T-helper 9 cell (primary cell): ENCODE data around the gene IL17REL.

Source experiments
- DNase-seq: peaks from one replicate; pipeline ENCODE4 v3.0.0-alpha.2; 2020

Gene IL17REL

DNA sequence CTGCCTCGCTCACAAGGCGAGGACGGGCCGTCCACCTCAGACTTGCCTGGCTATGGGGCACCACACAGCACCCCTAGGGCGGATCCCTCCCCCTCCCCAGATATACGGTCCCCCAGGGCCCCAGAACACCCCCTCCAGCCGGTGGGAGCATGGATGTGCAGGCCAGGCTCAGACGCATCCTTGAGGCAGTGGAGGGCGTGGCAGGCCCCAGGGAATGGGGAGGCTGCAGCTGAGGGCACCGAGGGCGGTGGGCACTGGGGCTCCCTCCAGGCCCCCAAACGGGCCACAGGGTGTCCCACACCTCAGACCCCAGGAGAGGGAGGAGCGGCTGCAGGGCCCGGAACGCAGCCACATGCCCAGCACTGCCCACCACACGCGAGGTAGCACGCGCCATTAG lies 33.5 kb upstream of the IL17REL start:
- DNase-seq, result no peak

DNA sequence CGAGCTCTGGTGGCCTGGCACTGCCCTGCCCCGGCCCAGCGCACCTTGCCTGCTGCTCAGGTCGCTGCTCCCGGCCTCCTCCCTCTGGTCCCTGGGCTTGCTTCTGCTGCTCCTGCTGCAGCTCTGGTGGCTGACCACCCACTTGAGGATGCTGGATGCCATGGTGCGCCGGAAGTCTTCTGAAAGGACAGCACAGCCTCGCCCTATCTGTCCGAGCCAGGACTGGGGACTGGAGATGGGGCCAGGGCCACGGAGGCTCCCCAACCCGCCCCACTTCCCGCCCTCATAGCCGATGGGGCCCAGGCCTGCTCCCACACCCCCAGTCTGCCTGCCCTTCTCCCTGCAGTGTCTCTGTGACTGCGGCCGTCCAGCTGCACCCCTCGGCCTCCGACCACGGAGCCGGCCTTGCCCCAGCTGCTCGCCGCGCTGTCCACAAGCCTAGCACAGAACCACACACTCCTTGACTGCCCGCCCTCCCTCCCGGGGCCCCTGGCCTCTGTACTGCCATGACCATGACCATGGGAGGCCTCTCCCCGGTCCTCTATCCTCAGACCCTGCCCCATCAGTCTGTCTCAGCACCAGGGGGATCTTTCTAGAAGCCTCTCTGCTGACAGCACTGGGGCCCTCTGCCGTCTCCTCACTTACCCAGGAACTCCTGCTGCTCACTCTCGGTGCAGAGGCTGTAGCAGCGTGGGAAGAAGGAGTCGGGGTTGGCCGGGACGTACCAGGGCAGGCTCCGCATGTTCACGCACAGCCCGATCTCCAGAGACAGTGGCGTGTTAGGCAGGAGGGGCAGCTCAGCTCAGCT lies 32.9 kb upstream of the IL17REL start:
- DNase-seq, result no peak

DNA sequence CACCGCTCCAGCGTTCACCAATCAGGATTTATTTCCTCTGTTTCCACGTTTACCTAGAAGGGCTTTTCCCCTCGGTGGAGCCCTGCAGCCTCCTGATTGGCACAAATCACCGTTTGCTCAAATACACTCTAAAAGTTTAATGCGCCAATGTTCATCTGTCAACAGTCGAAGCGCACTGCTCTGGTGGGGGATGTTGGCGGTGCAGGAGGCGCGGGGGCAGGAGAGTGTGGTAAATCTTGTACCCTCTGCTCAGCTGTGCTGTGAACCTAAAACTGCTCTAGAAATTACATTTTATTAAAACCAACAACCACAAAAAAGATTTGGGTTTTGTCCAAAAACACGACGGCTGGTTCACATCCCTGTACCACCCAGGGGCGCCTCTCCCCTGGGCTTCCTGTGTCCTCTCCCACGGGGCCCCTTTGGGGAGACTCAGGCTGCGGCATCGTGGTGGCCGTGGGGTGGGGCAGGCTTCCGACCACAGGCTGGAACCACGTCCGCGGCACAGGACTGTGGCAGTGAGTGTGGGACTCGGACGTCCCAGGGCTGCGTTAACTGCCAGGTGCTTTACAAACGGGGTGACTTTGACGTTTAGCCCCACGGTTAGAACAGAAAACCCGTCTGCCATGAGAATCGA lies 32.0 kb upstream of the IL17REL start:
- DNase-seq, result no peak

DNA sequence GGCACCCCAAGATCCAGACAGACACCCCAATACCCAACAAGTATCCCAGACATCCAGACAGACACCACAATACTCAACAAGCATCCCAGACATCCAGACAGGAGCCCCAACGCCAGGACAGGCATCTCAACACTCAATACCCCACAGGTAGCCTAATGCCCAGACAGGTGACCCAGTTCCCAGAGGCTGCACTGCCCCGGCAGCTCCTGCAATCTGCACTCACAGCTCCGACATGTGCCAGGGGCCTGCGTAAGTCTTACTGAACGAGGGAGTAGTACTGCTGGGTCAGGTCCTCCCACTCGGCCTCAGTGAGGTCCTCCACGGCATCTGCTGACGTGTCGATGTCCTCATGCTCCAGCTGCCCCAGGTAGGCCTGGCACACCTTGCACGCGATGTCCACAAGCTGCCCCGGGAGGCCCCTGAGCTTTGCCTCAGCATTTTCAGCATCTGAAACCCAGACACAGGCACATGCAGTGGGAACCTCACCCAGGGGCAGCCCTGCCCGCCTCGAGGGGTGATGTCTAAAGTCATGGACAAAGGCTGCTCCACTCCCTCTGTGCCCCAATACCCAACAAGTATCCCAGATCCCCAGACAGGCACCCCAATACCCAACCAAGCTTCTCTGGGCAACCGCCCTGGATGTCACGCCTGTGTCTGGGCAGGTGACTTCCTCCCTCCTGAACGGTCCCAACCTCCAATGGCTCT lies 28.9 kb upstream of the IL17REL start:
- no peak for DNase-seq

DNA sequence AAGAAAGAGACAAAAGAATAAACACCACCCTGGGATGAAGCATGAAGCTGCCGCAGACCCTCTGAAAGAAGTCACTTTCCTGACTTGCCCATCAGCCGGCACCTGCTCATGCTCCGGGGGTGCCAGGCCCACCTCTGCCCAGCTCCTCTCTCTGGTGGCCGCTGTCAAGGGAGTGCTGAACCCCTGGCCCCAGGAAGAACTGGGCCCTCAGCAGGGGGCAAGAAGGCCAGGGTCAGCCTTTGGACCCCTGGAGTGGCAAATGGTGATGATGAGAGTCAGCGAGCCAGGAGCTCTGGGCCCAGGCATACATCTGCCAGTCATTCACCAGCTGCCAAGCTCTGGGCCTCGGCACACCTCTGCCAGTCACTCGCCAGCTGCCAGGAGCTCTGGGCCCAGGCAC lies 28.2 kb upstream of the IL17REL start:
- no peak for DNase-seq

DNA sequence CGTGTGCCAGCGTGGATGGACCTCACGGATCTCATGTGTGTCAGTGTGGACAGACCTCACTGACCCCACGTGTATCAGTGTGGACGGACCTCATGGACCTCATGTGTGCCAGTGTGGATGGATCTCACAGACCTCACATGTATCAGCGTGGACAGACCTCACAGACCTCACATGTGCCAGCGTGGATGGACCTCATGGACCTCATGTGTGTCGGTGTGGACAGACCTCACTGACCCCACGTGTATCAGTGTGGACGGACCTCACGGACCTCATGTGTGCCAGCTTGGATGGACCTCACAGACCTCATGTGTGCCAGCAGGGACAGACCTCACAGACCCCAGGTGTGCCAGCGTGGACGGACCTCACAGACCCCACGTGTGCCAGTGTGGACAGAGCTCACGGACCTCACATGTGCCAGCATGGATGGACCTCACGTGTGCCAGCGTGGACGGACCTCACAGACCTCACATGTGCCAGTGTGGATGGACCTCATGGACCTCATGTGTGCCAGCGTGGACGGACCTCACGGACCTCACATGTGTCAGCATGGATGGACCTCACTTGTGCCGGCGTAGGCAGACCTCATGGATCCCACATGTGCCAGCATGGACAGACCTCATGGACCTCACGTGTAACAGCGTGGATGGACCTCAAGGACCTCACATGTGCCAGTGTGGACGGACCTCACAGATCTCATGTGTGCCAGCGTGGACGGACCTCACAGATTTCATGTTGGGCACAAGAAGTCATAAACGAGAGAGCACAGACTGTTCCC lies 27.3 kb upstream of the IL17REL start:
- DNase-seq, result no peak

DNA sequence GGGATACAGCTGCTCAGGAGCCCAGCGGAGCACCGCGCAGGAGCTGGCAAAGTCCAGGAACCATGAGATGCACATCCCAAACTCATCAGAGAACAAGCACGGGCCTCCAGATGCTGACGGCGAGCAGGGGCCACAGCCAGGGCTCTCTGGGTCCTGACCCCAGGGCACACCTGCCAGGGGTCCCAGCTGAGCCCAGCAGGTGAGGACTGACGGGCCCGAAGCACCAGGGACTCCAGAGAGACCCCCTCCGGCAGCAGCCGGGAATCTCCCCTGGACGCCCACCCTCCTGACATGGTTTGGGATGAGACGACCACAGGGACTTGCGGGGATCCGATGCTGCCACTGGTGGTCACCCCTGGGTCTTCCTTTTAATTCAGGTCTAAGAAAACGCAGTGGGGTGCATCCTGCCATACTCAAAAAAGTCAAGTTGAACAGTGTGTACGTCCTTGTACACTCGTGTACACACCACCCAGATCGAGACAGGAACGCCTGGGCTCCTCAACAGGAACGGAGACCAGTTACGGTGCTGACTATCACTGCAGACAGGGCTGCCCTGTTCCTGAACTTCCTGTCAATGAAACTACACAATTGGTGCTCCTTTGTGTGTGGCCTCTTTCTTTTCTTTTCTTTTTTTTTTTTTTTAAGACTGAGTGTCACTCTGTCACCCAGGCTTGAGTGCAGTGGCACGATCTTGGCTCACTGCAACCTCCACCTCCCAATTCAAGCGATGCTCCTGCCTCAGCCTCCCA lies 23.6 kb upstream of the IL17REL start:
- no peak for DNase-seq

DNA sequence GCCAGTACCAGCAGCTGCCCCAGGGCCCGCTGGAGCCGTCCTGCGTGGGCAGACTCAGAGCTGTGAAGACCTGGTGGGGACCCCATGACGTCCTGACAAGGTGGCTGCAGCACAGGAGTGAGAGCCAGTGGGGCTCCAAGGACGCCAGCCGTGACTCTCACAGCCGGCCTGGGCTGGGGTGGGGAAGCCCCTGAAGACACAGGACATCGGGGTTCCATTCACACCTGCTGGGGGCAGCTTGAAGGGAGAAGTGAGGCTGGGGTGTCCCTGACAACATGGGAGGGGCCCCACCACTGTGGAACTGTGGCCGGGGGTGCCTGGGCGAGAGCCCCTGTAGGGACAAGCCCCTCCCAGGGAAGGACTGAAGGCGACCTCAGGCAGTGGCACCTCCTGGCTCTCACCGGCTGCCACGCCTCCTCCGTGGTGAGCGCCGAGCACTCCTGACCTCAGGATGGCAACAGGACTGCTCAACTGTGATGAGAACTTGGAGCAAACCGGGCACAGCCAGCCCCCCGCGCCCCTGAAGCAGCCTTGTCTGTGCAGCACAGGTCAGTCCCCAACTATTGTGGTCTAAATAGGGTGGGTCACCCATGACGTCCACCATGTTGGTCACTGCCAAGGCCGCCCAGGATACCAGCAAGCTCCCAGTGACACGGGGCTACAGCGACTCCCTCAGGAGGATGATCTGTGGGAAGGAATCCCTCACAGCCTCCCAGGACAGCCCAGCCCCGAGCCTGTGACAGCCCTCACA lies 22.7 kb upstream of the IL17REL start:
- no peak for DNase-seq

DNA sequence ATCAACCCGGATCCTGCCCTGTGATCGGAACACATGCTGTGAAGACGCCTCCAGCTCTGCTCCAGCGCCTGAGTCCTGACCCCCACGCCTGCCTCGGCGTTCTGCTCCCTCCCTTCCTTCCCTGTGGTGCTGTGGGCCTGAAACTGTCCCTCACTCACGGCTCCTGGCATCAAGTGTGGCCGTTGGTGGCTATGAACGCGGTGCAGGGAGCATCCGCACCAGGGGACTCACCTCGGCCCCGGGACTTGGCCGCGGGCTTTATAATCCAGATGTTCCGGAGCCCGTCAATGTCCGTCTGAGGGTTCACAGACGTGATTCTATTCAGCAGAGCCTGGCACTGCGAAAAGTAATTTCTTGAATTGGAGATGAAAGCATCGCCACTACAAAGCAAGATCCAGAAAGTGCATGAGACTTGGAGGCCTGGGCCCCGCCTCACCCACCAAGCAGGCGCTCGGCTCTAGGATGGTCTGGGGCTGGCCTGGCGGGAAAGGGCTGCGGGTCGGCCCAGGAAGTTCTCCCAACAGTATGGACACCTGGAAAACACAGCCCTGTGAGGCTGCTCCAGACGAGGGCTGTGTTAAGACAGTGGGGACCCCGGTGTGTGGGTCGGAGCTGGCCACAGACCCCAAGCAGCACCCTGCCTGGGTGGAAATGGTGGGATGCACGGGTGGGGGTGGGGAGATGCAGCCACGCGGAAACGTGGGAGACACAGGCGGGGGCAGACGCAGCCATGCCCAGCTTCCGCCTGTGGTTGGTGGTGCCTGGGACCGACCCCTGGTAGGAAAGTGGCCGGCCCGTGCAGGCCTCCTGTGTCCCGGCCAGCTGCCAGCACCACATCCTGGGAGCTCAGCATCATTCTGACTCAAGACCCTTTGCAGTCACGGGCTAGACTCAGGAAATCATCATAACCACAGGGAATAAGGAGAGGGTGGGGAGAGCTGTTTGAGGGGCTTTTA lies 21.8 kb upstream of the IL17REL start:
- no peak for DNase-seq

DNA sequence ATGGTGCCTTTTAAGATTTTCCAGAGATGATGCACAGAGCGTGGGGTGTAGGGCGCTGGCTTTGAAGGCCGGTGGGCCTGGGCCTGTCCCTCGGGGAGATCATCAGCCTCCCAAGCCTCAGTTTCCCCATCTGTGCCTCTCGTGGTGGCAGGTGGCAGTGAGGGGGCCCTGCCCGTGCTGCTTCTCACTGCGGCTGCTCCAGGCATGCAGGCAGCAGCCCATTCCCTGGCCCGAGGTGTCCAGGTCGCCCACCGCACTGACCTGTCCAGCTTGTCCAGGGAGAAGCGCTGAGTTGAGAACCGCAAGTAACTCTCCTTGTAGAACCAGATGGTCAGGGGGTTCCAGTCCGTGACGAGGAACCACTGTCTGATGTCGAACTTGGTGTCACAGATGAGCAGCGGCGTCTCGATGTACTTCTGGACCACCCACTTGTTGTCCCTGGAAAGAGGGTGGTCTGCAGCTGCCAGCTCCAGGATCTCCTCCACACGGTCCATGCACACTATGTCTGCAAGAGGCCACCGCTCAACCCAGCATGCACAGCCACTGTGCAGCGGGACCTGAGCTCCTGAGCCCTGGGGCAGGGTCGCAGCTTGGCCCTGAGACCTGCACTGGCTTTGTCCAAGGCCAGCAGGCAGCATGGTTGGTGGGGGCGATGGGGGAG lies 20.5 kb upstream of the IL17REL start:
- DNase-seq, result no peak

DNA sequence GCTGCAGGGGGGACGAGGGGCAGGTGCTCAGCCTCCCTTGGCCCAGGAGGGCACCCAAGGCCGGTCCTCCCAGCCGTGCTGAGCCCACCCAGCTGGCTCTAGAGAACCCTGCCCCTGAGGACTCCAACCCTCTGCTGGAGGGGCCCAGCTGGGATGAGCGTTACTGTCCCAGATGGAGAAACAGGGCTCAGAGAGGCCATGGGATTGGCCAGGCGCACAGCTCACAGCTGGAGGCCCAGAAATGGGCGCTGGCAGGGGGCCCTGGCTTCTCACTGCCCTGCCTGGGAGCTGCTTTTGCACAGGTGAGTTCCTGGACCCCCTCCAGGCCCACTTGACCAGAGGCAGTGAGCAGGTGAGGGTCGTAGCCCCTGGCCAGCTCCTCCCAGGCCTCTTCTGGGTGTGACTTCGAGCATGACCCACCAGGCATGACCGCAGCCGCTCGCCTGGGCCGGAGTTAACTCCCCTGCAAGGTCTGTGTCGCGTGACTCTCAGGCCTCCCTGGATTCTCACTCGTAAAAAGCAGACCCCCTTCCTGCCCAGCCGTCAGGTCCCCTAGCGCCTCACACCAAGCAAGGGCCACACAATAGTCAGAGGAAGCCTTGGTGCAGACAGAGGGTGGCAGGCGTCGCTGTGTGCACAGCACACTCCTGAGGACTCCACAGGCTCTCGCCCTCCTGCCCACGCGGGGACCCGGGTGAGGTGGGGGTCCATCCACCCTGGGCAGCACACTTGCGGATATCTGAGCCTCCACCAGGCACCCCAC lies 19.7 kb upstream of the IL17REL start:
- DNase-seq, result no peak

DNA sequence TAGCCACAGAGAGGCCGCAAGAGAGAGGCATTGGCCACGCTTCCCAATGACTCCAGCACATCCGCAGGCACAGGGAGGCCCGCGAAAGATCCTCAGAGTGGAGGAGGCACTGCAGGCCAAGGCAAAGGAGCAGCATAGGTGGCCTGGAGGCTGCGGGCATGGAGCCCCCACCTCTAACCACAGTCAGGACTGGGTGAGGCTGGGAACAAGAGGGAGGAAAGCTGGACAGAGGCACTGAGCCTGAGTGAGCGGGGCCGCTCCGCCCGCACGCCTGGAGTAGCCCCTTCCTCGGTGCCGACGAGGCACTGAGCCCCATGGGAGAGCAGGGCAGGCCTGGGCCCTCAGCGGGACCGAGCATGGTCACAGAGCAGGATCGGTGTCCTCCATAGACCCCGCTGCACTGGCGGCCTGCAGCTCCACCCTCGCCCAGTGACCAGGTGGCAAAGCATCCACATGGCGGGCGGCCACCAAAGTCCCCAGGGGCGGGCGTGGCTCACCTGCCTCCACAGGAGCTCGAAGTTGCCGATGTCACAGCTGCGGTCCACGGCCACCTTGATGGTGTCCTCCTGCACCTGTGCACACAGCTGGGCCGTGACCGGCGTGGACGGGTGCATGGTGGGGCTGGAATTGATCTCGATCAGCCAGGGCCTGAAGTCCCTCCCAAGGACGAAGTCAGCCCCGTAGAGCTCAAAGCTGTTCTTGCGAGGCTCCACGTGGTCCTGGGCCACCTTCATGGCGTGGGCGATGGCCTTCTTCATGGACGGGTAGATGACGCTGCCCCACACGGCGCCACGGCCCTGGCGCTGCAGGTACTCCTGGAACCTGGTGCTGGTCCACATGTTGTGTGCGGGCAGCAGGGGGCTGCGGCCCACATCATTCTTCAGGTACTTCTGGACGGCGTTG lies 18.9 kb upstream of the IL17REL start:
- no peak for DNase-seq

DNA sequence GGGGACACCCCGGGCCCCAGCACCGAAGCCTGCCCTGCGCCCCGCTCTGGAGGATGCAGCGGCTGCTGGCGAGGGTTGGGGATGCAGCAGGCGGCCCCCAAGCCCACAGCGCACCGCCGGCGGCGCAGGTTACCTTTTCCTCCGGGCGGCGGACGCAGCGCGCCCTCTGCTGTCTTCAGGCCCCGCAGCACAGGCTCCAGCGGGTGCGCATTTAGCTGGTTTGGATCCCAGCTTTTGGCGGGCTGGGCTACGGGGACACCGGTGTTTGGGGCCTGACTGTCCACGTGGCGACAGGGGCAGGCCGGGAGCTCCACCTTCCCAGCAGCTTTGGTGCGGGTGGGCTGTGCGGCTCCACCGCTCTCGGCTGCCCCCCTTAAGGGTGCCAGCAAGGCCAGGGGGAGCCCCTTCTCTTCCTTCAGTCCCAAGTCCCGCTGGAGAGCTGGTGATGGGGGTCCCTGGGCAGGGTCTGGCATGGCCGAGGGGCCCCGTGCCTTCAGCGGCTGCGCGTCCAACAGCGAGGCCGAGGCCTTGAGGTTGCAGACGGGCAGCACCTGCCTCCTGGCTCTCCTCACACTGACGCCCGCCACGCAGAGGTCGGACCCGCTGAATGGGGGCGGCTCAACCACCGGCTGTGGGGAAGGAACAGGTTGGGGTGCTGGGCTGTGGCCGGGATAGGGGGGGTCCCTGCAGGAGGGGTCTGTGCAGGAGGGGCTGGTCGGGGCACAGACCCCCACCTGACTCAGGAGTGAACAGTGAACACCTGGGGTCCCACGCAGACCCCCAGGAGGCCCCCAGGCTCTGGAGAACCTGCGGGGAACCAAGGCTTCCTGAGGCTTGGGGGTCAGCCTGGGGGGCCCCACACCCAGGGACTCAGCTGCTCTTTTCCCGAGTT lies 18.0 kb upstream of the IL17REL start:
- peak; percentile 78 for DNase-seq

DNA sequence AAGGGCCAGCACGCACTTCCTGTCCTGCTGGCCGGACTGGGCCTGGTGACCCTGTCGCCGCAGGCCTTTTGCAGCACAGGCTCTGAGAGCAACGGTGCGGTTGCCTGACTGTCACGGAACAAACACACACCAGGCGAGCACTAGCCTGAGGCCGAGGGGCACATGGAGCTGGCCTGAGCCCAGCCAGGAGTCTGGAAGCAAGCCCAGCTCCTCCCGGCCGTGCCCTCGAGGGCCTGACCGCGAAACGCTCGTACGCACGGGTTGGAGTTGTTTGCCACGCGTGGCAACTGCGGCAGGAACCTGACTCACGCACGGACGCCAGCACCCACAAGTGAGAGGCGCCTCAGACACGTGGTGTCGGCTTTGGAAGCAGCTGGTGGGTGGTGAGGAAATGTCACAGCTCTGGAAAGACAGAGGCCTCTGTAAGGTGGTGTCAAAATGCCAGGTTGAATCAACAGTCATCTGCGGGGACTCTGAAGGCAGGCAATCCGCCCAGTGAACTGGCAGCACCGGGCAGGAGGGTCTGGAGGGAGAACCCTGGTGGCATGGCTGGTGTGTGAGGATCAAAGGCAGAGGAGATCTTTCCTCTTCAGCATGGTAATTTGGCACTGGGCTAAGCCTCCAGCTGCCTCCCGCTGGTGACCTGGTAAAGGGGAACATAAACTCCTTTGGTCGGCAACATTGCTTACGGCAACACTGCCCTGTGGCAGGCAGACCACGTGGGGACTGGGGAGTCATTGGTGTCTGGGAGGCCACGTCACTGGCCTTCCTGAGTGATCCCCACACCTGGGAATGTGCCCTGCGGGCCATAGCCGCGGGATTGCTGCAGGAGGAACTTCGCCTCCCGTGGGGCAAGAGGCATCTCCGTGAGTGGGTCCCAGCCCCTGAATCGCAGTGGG lies 15.3 kb upstream of the IL17REL start:
- DNase-seq, result no peak

DNA sequence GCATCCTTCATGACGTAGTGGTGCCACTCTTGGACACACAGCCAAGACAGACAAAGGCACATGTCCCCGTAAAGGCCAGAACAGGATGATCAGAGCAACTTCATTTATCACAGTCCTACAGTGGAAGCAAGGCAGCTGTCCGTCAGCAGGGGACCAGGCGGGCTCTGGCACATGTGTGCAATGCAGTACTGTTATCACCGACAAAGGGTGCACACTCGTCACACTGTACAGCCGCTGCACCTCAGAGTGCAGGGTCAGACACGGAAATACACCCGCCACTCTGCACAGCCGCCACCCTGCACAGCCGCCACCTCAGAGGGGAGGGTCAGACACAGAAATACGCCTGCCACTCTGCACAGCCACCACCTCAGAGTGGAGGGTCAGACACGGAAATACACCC lies 13.4 kb upstream of the IL17REL start:
- no peak for DNase-seq
